Neural progenitor cell (in vitro differentiated cells): ENCODE results near the gene CYP26A1. TPM values are rescaled to one million over a fixed set of nuclear protein-coding genes. Genes with fewer than 3 reads are reported as not detected.

Experiments used
- DNase-seq: peaks from one replicate; pipeline ENCODE4 v3.0.0-alpha.2; 2016; ENCODE audit warnings: low spot score
- H2AFZ ChIP-seq: fragments of 200-600 bp; sonication (generic); replicated peaks from 2 replicates; pipeline ENCODE4 v1.6.1; 2016; ENCODE audit warnings: antibody characterized with exemption
- H3F3A ChIP-seq: fragments of 200-600 bp; sonication (generic); 2 replicates; pipeline ENCODE4 v1.6.1; 2016; ENCODE audit warnings: antibody characterized with exemption, low read depth
- H3K27ac ChIP-seq: fragments of 200-600 bp; sonication (generic); 2 replicates; pipeline ENCODE4 v1.5.1; 2016; ENCODE audit warnings: mild to moderate bottlenecking
- H3K27me3 ChIP-seq: fragments of 200-600 bp; sonication (generic); 2 replicates; pipeline ENCODE4 v1.6.1; 2016; ENCODE audit warnings: mild to moderate bottlenecking, moderate library complexity
- H3K36me3 ChIP-seq: fragments of 200-600 bp; sonication (generic); 2 replicates; pipeline ENCODE4 v1.5.1; 2016
- H3K4me1 ChIP-seq: fragments of 200-600 bp; sonication (generic); 2 replicates; pipeline ENCODE4 v1.6.1; 2016; ENCODE audit warnings: mixed run types
- H3K4me2 ChIP-seq: fragments of 200-600 bp; sonication (generic); 2 replicates; pipeline ENCODE4 v1.6.1; 2016
- H3K4me3 ChIP-seq: fragments of 200-600 bp; sonication (generic); 2 replicates; pipeline ENCODE4 v1.5.1; 2016
- H3K79me2 ChIP-seq: fragments of 200-600 bp; sonication (generic); 2 replicates; pipeline ENCODE4 v1.6.1; 2016; ENCODE audit warnings: low read depth
- H3K9ac ChIP-seq: fragments of 200-600 bp; sonication (generic); 2 replicates; pipeline ENCODE4 v1.6.1; 2016
- H3K9me3 ChIP-seq: fragments of 200-600 bp; sonication (generic); 2 replicates; pipeline ENCODE4 v1.5.1; 2016; ENCODE audit warnings: low read depth
- H4K20me1 ChIP-seq: fragments of 200-600 bp; sonication (generic); 2 replicates; pipeline ENCODE4 v1.6.1; 2016; ENCODE audit warnings: low read depth
- H3K27ac Mint-ChIP-seq: 3 replicates; pipeline ENCODE4 v1.8.0; 2021; ENCODE audit warnings: mixed read lengths
- H3K27me3 Mint-ChIP-seq: 2 replicates; pipeline ENCODE4 v1.8.0; 2022; ENCODE audit warnings: low read depth, mild to moderate bottlenecking, inconsistent platforms, moderate library complexity, mixed read lengths; ENCODE audit not compliant: insufficient read depth
- H3K36me3 Mint-ChIP-seq: 3 replicates; pipeline ENCODE4 v1.8.0; 2021; ENCODE audit warnings: mixed read lengths
- H3K4me1 Mint-ChIP-seq: 3 replicates; pipeline ENCODE4 v1.8.0; 2021; ENCODE audit warnings: mixed read lengths
- H3K4me3 Mint-ChIP-seq: 3 replicates; pipeline ENCODE4 v1.8.0; 2021; ENCODE audit warnings: mild to moderate bottlenecking, moderate library complexity, mixed read lengths
- H3K9me3 Mint-ChIP-seq: 3 replicates; pipeline ENCODE4 v1.8.0; 2020; ENCODE audit warnings: mixed read lengths
- CTCF ChIP-seq: fragments of 200-600 bp; sonication (generic); IDR thresholded peaks from 2 replicates; pipeline ENCODE4 v1.5.1; 2017; ENCODE audit warnings: antibody characterized with exemption, mild to moderate bottlenecking
- EZH2 ChIP-seq: fragments of 200-600 bp; sonication (generic); IDR thresholded peaks from 2 replicates; pipeline ENCODE4 v1.6.1; 2017; ENCODE audit warnings: antibody characterized with exemption, mild to moderate bottlenecking, moderate library complexity
- EZH2phosphoT487 ChIP-seq: fragments of 200-600 bp; sonication (generic); IDR thresholded peaks from 2 replicates; pipeline ENCODE4 v1.6.1; 2017; ENCODE audit warnings: antibody characterized with exemption
- total RNA-seq: library from RNA; depleted of rRNA; stranded (reverse); fragments of >200 nt; gene quantifications from 2 replicates; pipeline ENCODE4 v1.2.3, GENCODE V29; 2015; ENCODE audit warnings: low replicate concordance

Gene CYP26A1
- total RNA-seq, 1 donor from 2014 or later, result 6.7 TPM

GRCh38 chr10:93091960-93092359 is 18.3 kb downstream of the CYP26A1 start:
- Histone ChIP-seq H4K20me1 (no peaks in the 10 kb centered on the region), H3K4me3 (no peak overlapping the region), H3K9ac (no peak overlapping the region), H2AFZ (no peak overlapping the region), H3K4me1 (no peaks in the 10 kb centered on the region), H3K4me2 (no peak overlapping the region), H3F3A (no peaks in the 10 kb centered on the region), H3K27me3 (no peaks in the 10 kb centered on the region), H3K36me3 (no peaks in the 10 kb centered on the region), H3K9me3 (no peaks in the 10 kb centered on the region), H3K27ac (no peak overlapping the region), H3K79me2 (no peaks in the 10 kb centered on the region)
- Mint-ChIP-seq H3K27ac (no peak overlapping the region), H3K9me3 (no peaks in the 10 kb centered on the region), H3K4me3 (no peak overlapping the region), H3K36me3 (no peaks in the 10 kb centered on the region), H3K27me3 (peaks cover 11% of the 10 kb centered on the region), H3K4me1 (no peaks in the 10 kb centered on the region)
- TF ChIP-seq CTCF, result no peak
- no peak for TF ChIP-seq EZH2phosphoT487
- TF ChIP-seq EZH2, result no peak
- no peak for DNase-seq

- Histone ChIP-seq H3K4me1 (no peaks in the 10 kb centered on the region), H3K27me3 (no peaks in the 10 kb centered on the region), H3K79me2 (no peaks in the 10 kb centered on the region), H3K27ac (no peak overlapping the region), H3F3A (no peaks in the 10 kb centered on the region), H3K9me3 (no peaks in the 10 kb centered on the region), H3K4me3 (no peak overlapping the region), H4K20me1 (no peaks in the 10 kb centered on the region), H3K36me3 (no peaks in the 10 kb centered on the region), H2AFZ (no peak overlapping the region), H3K4me2 (no peak overlapping the region), H3K9ac (no peak overlapping the region)
- no peak overlapping the region for H3K4me3 Mint-ChIP-seq
- no peaks in the 10 kb centered on the region for H3K9me3 Mint-ChIP-seq
- TF ChIP-seq CTCF, result peak; percentile 38
- no peak for TF ChIP-seq EZH2phosphoT487
- H3K4me1 Mint-ChIP-seq, result no peaks in the 10 kb centered on the region
- peak; percentile 41 for DNase-seq
- H3K36me3 Mint-ChIP-seq, result no peaks in the 10 kb centered on the region
- peaks cover 7% of the 10 kb centered on the region for H3K27me3 Mint-ChIP-seq
- no peak overlapping the region for H3K27ac Mint-ChIP-seq
These were observed 21.5 kb downstream of the CYP26A1 start for GRCh38 chr10:93095225-93095624.

GRCh38 chr10:93096901-93097300 is 23.2 kb downstream of the CYP26A1 start:
- Histone ChIP-seq H2AFZ (no peak overlapping the region), H3K4me1 (no peaks in the 10 kb centered on the region), H3K4me3 (no peak overlapping the region), H3K9me3 (no peaks in the 10 kb centered on the region), H3K27me3 (no peaks in the 10 kb centered on the region), H3K36me3 (no peaks in the 10 kb centered on the region), H3K9ac (no peak overlapping the region), H3K4me2 (no peak overlapping the region), H4K20me1 (no peaks in the 10 kb centered on the region), H3K27ac (no peak overlapping the region), H3F3A (no peaks in the 10 kb centered on the region), H3K79me2 (no peaks in the 10 kb centered on the region)
- no peak for TF ChIP-seq EZH2
- no peak for TF ChIP-seq EZH2phosphoT487
- no peak for TF ChIP-seq CTCF
- peaks cover under 1% of the 10 kb centered on the region for H3K9me3 Mint-ChIP-seq
- DNase-seq, result no peak
- H3K27me3 Mint-ChIP-seq, result peaks cover 4% of the 10 kb centered on the region
- H3K27ac Mint-ChIP-seq, result no peak overlapping the region
- H3K36me3 Mint-ChIP-seq, result no peaks in the 10 kb centered on the region
- no peak overlapping the region for H3K4me3 Mint-ChIP-seq
- H3K4me1 Mint-ChIP-seq, result no peaks in the 10 kb centered on the region

- no peaks in the 10 kb centered on the region for H3K4me1 Mint-ChIP-seq
- Histone ChIP-seq H3K9me3 (no peaks in the 10 kb centered on the region), H3K9ac (no peak overlapping the region), H4K20me1 (no peaks in the 10 kb centered on the region), H3K4me3 (no peak overlapping the region), H3K4me1 (no peaks in the 10 kb centered on the region), H3K79me2 (no peaks in the 10 kb centered on the region), H3F3A (no peaks in the 10 kb centered on the region), H2AFZ (no peak overlapping the region), H3K4me2 (no peak overlapping the region), H3K36me3 (no peaks in the 10 kb centered on the region), H3K27ac (no peak overlapping the region), H3K27me3 (no peaks in the 10 kb centered on the region)
- peaks cover 2% of the 10 kb centered on the region for H3K9me3 Mint-ChIP-seq
- H3K4me3 Mint-ChIP-seq, result no peak overlapping the region
- no peak overlapping the region for H3K27ac Mint-ChIP-seq
- TF ChIP-seq CTCF (no peak), EZH2 (no peak), EZH2phosphoT487 (no peak)
- no peak for DNase-seq
- peaks cover 6% of the 10 kb centered on the region for H3K27me3 Mint-ChIP-seq
- no peaks in the 10 kb centered on the region for H3K36me3 Mint-ChIP-seq
These were observed 23.7 kb downstream of the CYP26A1 start for GRCh38 chr10:93097386-93097785.
